ENCODE results near the gene UNC79.

UNC79 gene

GRCh38 chr14:93533437-93533836 is 102.7 kb downstream of the UNC79 start:
- no peaks in the 10 kb centered on the region for H3K27me3 ChIP-seq (replicated peaks; ENCODE audit: control insufficient read depth, insufficient read depth, low read length)
- H3K4me3 ChIP-seq (replicated peaks; ENCODE audit: low read depth, low read length): no peak overlapping the region
- no peak for DNase-seq (ENCODE audit: extremely low read depth, insufficient read length)
- no peaks in the 10 kb centered on the region for H3K36me3 ChIP-seq (ENCODE audit: control insufficient read depth, insufficient read depth, low read length)
- TF ChIP-seq, protein P1, sequence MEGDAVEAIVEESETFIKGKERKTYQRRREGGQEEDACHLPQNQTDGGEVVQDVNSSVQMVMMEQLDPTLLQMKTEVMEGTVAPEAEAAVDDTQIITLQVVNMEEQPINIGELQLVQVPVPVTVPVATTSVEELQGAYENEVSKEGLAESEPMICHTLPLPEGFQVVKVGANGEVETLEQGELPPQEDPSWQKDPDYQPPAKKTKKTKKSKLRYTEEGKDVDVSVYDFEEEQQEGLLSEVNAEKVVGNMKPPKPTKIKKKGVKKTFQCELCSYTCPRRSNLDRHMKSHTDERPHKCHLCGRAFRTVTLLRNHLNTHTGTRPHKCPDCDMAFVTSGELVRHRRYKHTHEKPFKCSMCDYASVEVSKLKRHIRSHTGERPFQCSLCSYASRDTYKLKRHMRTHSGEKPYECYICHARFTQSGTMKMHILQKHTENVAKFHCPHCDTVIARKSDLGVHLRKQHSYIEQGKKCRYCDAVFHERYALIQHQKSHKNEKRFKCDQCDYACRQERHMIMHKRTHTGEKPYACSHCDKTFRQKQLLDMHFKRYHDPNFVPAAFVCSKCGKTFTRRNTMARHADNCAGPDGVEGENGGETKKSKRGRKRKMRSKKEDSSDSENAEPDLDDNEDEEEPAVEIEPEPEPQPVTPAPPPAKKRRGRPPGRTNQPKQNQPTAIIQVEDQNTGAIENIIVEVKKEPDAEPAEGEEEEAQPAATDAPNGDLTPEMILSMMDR (IDR thresholded peaks at IDR 0.05; ENCODE audit: insufficient read depth, low read length, poor library complexity, severe bottlenecking): no peak

GRCh38 chr14:93533842-93534241 is 103.1 kb downstream of the UNC79 start:
- Histone ChIP-seq H3K4me3 (replicated peaks; ENCODE audit: low read depth, low read length) (no peak overlapping the region), H3K27me3 (replicated peaks; ENCODE audit: control insufficient read depth, insufficient read depth, low read length) (no peaks in the 10 kb centered on the region), H3K36me3 (ENCODE audit: control insufficient read depth, insufficient read depth, low read length) (no peaks in the 10 kb centered on the region)
- DNase-seq (ENCODE audit: extremely low read depth, insufficient read length): peak; percentile 30
- TF ChIP-seq, protein P1 (IDR thresholded peaks at IDR 0.05; ENCODE audit: insufficient read depth, low read length, poor library complexity, severe bottlenecking): no peak

- no peaks in the 10 kb centered on the region for H3K27me3 ChIP-seq (replicated peaks; ENCODE audit: control insufficient read depth, insufficient read depth, low read length)
- H3K36me3 ChIP-seq (ENCODE audit: control insufficient read depth, insufficient read depth, low read length): no peaks in the 10 kb centered on the region
- no peak for DNase-seq (ENCODE audit: extremely low read depth, insufficient read length)
- H3K4me3 ChIP-seq (replicated peaks; ENCODE audit: low read depth, low read length): no peak overlapping the region
- TF ChIP-seq, protein P1 (IDR thresholded peaks at IDR 0.05; ENCODE audit: insufficient read depth, low read length, poor library complexity, severe bottlenecking): no peak
These were observed 104.8 kb downstream of the UNC79 start for GRCh38 chr14:93535537-93535936.

GRCh38 chr14:93536945-93537344 is 106.2 kb downstream of the UNC79 start:
- H3K27me3 ChIP-seq (replicated peaks; ENCODE audit: control insufficient read depth, insufficient read depth, low read length): no peaks in the 10 kb centered on the region
- no peaks in the 10 kb centered on the region for H3K36me3 ChIP-seq (ENCODE audit: control insufficient read depth, insufficient read depth, low read length)
- TF ChIP-seq, protein P1 (IDR thresholded peaks at IDR 0.05; ENCODE audit: insufficient read depth, low read length, poor library complexity, severe bottlenecking): peak; percentile 41
- no peak overlapping the region for H3K4me3 ChIP-seq (replicated peaks; ENCODE audit: low read depth, low read length)
- DNase-seq (ENCODE audit: extremely low read depth, insufficient read length): no peak

GRCh38 chr14:93537951-93538350 is 107.2 kb downstream of the UNC79 start:
- no peaks in the 10 kb centered on the region for H3K36me3 ChIP-seq (ENCODE audit: control insufficient read depth, insufficient read depth, low read length)
- no peak for DNase-seq (ENCODE audit: extremely low read depth, insufficient read length)
- TF ChIP-seq, protein P1 (IDR thresholded peaks at IDR 0.05; ENCODE audit: insufficient read depth, low read length, poor library complexity, severe bottlenecking): no peak
- H3K4me3 ChIP-seq (replicated peaks; ENCODE audit: low read depth, low read length): no peak overlapping the region
- H3K27me3 ChIP-seq (replicated peaks; ENCODE audit: control insufficient read depth, insufficient read depth, low read length): no peaks in the 10 kb centered on the region

- TF ChIP-seq, protein P1 (IDR thresholded peaks at IDR 0.05; ENCODE audit: insufficient read depth, low read length, poor library complexity, severe bottlenecking): no peak
- H3K4me3 ChIP-seq (replicated peaks; ENCODE audit: low read depth, low read length): no peak overlapping the region
- no peak for DNase-seq (ENCODE audit: extremely low read depth, insufficient read length)
- H3K36me3 ChIP-seq (ENCODE audit: control insufficient read depth, insufficient read depth, low read length): no peaks in the 10 kb centered on the region
- no peaks in the 10 kb centered on the region for H3K27me3 ChIP-seq (replicated peaks; ENCODE audit: control insufficient read depth, insufficient read depth, low read length)
These were observed 107.7 kb downstream of the UNC79 start for GRCh38 chr14:93538413-93538812.
